GM21529 (cell line): ENCODE data around the gene SDK1.

ENCODE experiments used
- ATAC-seq: cut with Tn5 transposase; IDR thresholded peaks from one replicate; pipeline ENCODE4 v1.9.1; 2021; ENCODE audit not compliant: unreplicated experiment

Gene SDK1

GRCh38 chr7:4166340-4166739 is 865.3 kb downstream of the SDK1 start:
- ATAC-seq: no peak

GRCh38 chr7:4166807-4167206 is 865.8 kb downstream of the SDK1 start:
- ATAC-seq: no peak

DNA sequence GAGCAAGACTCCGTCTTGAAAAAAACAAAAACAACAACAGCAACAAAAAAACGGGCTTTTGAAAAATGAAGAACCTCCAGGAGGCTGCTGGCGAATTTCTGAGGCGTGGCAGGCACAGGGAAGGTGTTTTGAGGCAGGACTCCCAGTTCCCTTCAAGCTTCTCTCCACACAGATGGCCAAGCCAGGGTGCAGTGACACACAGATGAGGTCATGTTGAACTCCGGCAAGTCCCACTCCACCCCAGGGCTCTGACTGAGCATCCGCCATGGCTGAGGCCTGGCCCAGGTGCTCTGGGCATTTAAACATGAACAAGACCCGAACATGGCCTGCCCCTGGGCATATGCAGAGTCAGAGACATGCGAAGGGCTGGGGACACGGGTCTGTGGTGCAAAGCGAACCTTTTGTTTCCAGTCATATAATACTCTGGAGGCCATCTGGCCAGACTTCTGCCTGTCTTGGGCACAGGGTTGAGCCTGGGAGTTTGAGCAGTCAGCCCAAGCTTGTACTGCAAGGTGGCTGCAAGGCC is 866.4 kb downstream of the SDK1 start:
- no peak for ATAC-seq

GRCh38 chr7:4168041-4168440 is 867.0 kb downstream of the SDK1 start:
- no peak for ATAC-seq

GRCh38 chr7:4168541-4168940 is 867.5 kb downstream of the SDK1 start:
- no peak for ATAC-seq

DNA sequence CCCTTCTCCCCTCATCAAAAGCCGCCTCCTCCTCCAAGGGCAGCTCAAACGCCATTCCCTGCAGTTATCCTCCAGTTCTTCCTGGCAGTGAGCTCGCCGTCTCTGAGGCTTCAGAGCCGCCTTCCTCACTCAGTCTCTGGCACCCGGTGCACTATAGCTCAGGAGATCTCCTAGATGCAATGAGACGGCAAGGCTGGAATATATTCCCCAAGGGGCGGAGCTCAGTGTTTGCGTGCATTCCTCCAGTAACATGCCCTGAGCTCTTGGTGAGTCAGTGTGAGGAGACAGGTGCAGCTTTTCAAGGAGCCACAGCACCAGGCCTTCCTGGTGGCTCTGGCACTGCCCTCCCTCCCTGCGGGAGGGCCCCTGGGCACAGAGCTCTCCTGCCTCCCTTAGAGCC is 868.4 kb downstream of the SDK1 start:
- ATAC-seq: no peak

GRCh38 chr7:4170997-4171786 is 870.1 kb downstream of the SDK1 start:
- no peak for ATAC-seq

DNA sequence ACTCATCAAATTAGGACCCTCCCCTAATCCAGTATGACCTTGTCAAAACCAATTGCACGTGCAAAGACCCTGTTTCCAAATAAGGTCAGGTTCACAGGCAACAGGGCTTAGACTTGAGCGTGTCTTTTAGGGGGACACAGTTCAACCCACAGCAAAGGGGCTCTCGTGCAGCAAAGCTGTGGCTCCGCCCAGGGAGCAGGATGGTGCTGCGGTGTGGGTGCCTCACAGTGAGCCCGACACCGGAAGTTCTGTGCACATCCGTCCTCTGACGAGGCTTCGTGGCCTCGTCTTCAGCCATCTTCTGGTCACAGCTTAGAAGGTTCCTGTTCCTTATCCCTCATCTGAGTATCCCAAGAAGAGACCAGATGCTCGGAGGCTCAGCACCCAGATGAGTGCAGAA is 871.8 kb downstream of the SDK1 start:
- no peak for ATAC-seq

DNA sequence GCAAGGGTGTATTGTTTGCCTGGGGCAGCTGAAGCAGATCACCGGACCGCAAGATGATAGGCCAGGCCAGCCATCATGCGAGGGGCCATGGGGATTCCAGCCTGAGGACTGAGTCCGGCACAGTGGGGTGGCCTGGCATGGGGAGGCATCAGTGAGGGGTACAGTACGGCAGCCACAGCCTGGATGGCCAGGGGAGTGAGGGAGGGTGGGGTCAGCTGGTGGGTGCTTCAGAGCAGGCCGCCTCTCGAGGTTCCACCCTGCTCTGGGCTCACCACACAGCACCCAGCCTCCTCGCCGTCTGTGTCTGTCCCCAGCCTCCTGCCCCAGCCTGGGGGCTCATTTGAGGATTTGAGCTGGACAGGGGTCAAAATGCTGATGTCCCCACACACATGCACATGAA is 872.6 kb downstream of the SDK1 start:
- no peak for ATAC-seq

DNA sequence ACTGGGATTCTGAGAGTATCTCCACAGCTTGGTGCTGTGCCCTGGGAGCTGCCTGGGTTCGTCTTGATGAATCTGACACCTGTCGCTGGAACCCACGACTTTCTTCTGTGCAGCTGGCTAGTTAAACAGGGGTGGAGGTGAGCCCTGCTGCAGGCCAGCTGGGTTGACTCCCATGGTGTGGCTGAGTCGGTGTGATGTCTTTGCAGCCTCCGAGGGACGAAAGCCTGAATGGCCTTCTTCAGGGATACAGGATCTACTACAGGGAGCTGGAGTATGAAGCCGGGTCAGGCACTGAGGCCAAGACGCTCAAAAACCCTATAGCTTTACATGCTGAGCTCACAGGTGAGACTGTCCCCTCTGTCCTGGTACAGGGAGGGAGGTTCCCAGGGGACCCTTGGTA is 873.0 kb downstream of the SDK1 start:
- no peak for ATAC-seq

DNA sequence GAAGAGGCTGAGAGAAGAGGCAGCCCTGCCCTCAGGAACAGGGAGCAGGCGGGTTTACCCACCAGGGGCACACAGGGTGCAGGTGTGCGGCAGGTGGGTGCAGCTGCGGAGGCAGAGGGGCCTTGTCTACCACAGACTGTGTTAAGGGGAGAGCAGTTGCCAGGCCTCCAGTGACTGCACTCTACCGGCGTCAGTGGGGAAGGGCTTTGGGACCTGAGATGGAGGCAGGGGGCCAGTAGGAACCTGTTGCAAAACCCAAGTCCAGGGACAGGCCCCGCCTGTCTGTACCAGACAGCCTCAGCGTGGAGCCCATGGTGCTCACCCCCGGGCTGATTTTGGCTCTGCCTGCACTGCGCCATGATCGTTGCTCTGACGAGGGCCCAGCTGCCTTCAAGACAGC is 873.4 kb downstream of the SDK1 start:
- ATAC-seq: no peak

DNA sequence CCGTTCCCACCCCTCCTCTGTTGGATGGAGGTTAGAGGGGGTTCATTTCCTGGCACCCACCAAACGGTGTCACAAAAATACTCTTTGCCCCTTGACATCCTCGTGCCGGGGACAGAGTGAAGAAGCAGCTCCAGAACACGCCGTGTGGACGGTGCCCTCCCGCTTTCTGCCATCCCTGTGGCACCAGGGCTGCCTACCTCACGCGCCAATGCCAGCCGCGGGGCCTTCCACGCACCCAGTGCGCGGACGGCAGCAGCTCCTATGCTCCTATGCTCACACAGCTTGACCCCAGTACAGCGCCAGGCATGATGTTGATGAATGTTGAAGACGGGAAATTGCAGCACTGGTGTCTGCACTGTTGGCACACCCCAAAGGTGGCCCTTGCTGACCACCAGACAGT is 873.8 kb downstream of the SDK1 start:
- ATAC-seq: no peak

DNA sequence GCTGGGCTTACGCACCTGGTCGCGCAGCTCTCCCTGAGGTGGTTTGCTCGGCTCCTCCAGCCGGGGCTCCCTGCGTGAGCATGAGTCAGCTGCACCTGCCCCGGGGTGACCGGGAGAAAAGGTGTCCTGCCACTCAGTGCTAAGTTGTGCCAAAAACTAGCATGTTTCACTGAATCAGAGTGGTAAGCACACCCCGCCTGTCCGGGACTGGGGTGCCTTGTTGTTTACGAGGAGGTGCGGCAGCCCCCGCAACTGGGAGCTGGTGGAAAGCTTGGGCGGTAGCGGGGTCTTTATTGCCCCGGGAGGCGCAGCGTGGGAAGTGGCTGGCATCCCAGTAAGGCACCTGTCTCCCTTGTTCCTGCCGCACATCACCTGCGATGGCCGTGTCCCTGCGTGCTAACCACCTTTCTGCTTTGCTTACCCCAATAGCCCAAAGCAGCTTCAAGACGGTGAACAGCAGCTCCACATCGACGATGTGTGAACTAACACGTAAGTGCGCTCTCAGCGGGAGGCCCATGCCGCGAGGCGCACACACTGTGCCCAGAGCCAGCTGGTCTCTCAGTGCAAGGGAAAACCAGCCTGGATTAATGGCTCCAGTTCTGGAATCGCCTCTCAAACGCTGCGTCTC is 874.4 kb downstream of the SDK1 start:
- no peak for ATAC-seq

DNA sequence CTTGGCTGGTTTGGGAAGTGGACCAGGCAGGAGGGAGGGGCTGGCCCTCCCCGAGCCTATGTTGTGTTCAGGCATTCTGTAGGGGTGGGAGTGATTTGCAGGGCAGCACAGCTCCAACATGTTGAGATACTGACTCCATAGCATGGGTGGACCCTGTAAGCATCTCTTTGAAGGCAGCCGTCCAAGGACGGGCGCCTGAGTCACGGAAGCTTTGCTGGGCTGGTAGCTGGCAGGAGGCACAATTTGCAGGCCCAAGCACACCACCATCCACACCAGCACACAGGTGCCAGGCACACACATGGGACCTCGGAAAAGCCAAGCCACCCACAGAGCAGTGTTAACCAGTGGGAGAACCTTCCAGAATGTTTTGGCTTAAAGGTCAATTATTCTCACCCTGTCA is 875.9 kb downstream of the SDK1 start:
- no peak for ATAC-seq

GRCh38 chr7:4178416-4178815 is 877.4 kb downstream of the SDK1 start:
- no peak for ATAC-seq

- no peak for ATAC-seq
Observed at GRCh38 chr7:4178916-4179687, 878.0 kb downstream of the SDK1 start.

GRCh38 chr7:4179688-4180380 is 878.8 kb downstream of the SDK1 start:
- no peak for ATAC-seq

GRCh38 chr7:4181446-4181845 is 880.4 kb downstream of the SDK1 start:
- no peak for ATAC-seq

DNA sequence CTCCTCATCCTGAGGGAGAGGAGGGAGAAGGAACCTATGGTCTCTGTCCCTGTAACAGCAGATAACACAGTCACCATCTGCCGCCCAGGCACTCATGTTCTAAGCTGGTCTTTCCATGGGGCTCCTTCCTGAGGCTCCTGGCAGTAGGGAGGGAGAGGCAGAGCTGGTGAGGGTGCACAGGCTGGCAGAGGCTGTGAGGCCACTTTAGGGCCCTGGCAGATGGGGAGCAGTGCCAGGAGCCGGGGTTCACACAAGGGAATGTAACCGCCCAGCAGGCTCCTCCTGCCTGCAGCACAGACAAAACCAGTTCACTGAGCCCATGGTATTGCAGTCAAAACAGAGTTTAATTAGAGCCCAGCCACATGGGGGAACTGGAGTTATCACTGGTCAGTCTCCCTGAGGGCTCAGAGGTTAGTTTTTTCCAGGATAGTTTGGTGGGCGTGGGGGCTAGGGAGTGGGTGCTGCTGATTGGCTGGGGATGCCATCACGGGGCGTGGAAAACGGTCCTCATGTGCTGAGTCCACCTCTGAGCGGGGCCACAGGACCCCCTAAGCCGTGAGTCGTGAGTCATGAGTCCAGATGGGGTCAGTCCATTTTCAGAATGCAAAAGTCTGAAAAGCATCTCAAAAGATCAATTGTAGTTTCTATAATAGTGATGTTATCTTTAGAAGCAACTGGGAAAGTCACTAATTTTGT is 881.7 kb downstream of the SDK1 start:
- ATAC-seq: no peak

GRCh38 chr7:4184653-4185052 is 883.6 kb downstream of the SDK1 start:
- no peak for ATAC-seq

- no peak for ATAC-seq
Observed at GRCh38 chr7:4185136-4185535, 884.1 kb downstream of the SDK1 start.
